GM12874 (cell line): Measurements from ENCODE around the gene RELA.

Experiments
- CTCF ChIP-seq: IDR thresholded peaks from 2 replicates; pipeline ENCODE4 v1.5.1; 2011; ENCODE audit warnings: low read depth, mild to moderate bottlenecking, control low read depth, low read length, moderate library complexity; ENCODE audit not compliant: insufficient read depth

Gene RELA

GRCh38 chr11:65617990-65618751, 44.5 kb downstream of the RELA start:
- TF ChIP-seq CTCF: no peak

GRCh38 chr11:65617136-65617850, 45.4 kb downstream of the RELA start:
- TF ChIP-seq CTCF: no peak

GRCh38 chr11:65616575-65617001, 46.1 kb downstream of the RELA start:
- no peak for TF ChIP-seq CTCF

- TF ChIP-seq CTCF: no peak
Observed at GRCh38 chr11:65615950-65616574, 46.7 kb downstream of the RELA start.

GRCh38 chr11:65615229-65615949, 47.3 kb downstream of the RELA start, which contains the start of gene PCNX3:
Gene PCNX3 (plus strand): TSS chr11:65615776. CDS start chr11:65616312, 536 bp downstream.
- TF ChIP-seq CTCF: no peak

GRCh38 chr11:65613091-65613928, 49.4 kb downstream of the RELA start:
- no peak for TF ChIP-seq CTCF
